Hepatocyte (in vitro differentiated cells): Measurements from ENCODE around the gene ZC3H15. TPM values are rescaled to one million over a fixed set of nuclear protein-coding genes. Genes with fewer than 3 reads are reported as not detected.
A peak's percentile ranks its signal among the peaks of the same experiment; 100 is the strongest.

Experiments used
- DNase-seq: peaks from one replicate; pipeline ENCODE4 v3.0.0-alpha.2; 2016; ENCODE audit warnings: low spot score
- H2AFZ ChIP-seq: fragments of 200-600 bp; sonication (generic); 2 replicates; pipeline ENCODE4 v1.6.0; 2016; ENCODE audit warnings: antibody characterized with exemption, mild to moderate bottlenecking
- H3K27ac ChIP-seq: fragments of 200-600 bp; sonication (generic); 2 replicates; pipeline ENCODE4 v1.5.1; 2016; ENCODE audit warnings: mild to moderate bottlenecking
- H3K27me3 ChIP-seq: fragments of 200-600 bp; sonication (generic); 2 replicates; pipeline ENCODE4 v1.6.1; 2016
- H3K36me3 ChIP-seq: fragments of 200-600 bp; sonication (generic); replicated peaks from 2 replicates; pipeline ENCODE4 v1.5.1; 2016; ENCODE audit warnings: low read depth; ENCODE audit not compliant: insufficient read depth
- H3K4me1 ChIP-seq: fragments of 200-600 bp; sonication (generic); 2 replicates; pipeline ENCODE4 v1.5.1; 2016; ENCODE audit warnings: mild to moderate bottlenecking, moderate library complexity; ENCODE audit not compliant: insufficient read depth
- H3K4me2 ChIP-seq: fragments of 200-600 bp; sonication (generic); 2 replicates; pipeline ENCODE4 v1.6.0; 2016
- H3K4me3 ChIP-seq: fragments of 200-600 bp; sonication (generic); 2 replicates; pipeline ENCODE4 v1.5.1; 2016; ENCODE audit warnings: mild to moderate bottlenecking
- H3K79me2 ChIP-seq: fragments of 200-600 bp; sonication (generic); 2 replicates; pipeline ENCODE4 v1.6.0; 2017; ENCODE audit warnings: mild to moderate bottlenecking
- H3K9me2 ChIP-seq: fragments of 200-600 bp; sonication (generic); replicated peaks from 2 replicates; pipeline ENCODE4 v1.6.0; 2017; ENCODE audit warnings: mild to moderate bottlenecking; ENCODE audit not compliant: insufficient read depth
- H3K9me3 ChIP-seq: fragments of 200-600 bp; sonication (generic); 2 replicates; pipeline ENCODE4 v1.5.1; 2016; ENCODE audit warnings: low read depth, mild to moderate bottlenecking
- H4K20me1 ChIP-seq: fragments of 200-600 bp; sonication (generic); 2 replicates; pipeline ENCODE4 v1.6.0; 2016; ENCODE audit warnings: mild to moderate bottlenecking; ENCODE audit not compliant: insufficient read depth, poor library complexity, severe bottlenecking
- EZH2 ChIP-seq: fragments of 200-600 bp; sonication (generic); IDR thresholded peaks from 2 replicates; pipeline ENCODE4 v1.6.1; 2016; ENCODE audit warnings: antibody characterized with exemption, mild to moderate bottlenecking, borderline replicate concordance
- EZH2phosphoT487 ChIP-seq: fragments of 200-600 bp; sonication (generic); IDR thresholded peaks from one replicate; pipeline ENCODE4 v1.6.1; 2018; ENCODE audit warnings: antibody characterized with exemption, mild to moderate bottlenecking, low read depth, moderate library complexity; ENCODE audit not compliant: unreplicated experiment, severe bottlenecking
- WGBS: methylation state at CpG from one replicate; pipeline ENCODE4 v1.1.6; 2016; ENCODE audit warnings: low lambda C conversion rate; ENCODE audit errors: missing lambda C conversion rate; 5-methylcytosine and 5-hydroxymethylcytosine counted together
- polyA plus RNA-seq: library from polyadenylated mRNA; unstranded; fragments of >200 nt; fragmentation: Nextera tagmentation; extraction: Ambion mirVana; gene quantifications from 2 replicates; pipeline ENCODE4 v1.2.1, GENCODE V29; 2016
- total RNA-seq: library from RNA; depleted of rRNA; stranded (reverse); fragments of >200 nt; gene quantifications from 2 replicates; pipeline ENCODE4 v1.2.3, GENCODE V29; 2014
- TF ChIP-seq, protein P1 (sequence below): fragments of 200-600 bp; sonication (generic); IDR thresholded peaks from 2 replicates; pipeline ENCODE4 v1.5.1; 2016; ENCODE audit warnings: antibody characterized with exemption, mild to moderate bottlenecking; ENCODE audit not compliant: poor library complexity

Gene ZC3H15
- total and polyA plus RNA-seq, 2 experiments from 2014 or later = 74.6 to 77.2 TPM

DNA sequence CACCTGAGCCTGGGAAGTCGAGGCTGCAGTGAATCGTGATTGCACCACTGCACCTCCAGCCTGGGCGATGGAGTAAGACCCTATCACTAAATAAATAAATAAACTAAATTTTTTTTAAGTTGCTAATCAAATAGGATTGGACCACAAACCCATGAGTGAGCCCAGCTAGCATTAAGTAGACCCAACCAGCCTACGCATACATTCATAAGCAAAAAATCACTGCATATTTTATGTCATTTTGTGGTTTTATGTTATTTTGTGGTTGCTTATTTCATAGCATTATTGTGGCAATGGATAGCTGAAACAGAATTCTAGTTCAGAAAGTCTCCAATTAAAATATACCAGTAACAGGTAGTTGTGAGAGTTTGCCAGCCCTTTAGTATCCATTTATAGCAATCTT lies 29.1 kb upstream of the ZC3H15 start:
- no peak for DNase-seq
- Histone ChIP-seq H3K9me2 (no peaks in the 10 kb centered on the region), H3K4me2 (no peak overlapping the region), H4K20me1 (no peaks in the 10 kb centered on the region), H3K36me3 (no peaks in the 10 kb centered on the region), H2AFZ (no peak overlapping the region), H3K9me3 (no peaks in the 10 kb centered on the region), H3K27me3 (no peaks in the 10 kb centered on the region), H3K4me1 (no peaks in the 10 kb centered on the region), H3K79me2 (no peaks in the 10 kb centered on the region), H3K27ac (no peak overlapping the region), H3K4me3 (no peak overlapping the region)
- 95% methylated on average over 4 of the region's 4 CpGs for WGBS
- no peak for TF ChIP-seq EZH2phosphoT487
- no peak for TF ChIP-seq EZH2
- TF ChIP-seq, protein P1, sequence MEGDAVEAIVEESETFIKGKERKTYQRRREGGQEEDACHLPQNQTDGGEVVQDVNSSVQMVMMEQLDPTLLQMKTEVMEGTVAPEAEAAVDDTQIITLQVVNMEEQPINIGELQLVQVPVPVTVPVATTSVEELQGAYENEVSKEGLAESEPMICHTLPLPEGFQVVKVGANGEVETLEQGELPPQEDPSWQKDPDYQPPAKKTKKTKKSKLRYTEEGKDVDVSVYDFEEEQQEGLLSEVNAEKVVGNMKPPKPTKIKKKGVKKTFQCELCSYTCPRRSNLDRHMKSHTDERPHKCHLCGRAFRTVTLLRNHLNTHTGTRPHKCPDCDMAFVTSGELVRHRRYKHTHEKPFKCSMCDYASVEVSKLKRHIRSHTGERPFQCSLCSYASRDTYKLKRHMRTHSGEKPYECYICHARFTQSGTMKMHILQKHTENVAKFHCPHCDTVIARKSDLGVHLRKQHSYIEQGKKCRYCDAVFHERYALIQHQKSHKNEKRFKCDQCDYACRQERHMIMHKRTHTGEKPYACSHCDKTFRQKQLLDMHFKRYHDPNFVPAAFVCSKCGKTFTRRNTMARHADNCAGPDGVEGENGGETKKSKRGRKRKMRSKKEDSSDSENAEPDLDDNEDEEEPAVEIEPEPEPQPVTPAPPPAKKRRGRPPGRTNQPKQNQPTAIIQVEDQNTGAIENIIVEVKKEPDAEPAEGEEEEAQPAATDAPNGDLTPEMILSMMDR = no peak

DNA sequence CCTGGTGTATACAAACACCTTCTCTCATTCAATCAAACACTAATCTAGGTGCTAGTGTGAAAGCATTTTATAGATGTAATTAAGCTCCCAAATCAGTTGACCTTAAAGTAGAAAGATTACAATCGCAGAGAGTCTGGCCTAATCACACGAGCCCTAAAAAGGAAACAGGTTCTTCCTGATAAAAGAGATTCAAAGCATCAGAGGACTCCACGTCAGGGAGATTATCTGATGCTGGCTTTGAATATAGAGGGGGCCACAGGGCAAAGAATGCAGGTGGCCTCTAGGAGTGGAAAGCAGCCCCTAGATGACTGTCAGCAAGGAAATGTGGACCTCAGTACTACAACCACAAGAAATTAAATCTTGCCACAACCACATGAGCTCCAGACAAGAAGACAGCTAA lies 28.2 kb upstream of the ZC3H15 start:
- Histone ChIP-seq H3K79me2 (no peaks in the 10 kb centered on the region), H3K4me2 (no peak overlapping the region), H3K27ac (no peak overlapping the region), H3K27me3 (no peaks in the 10 kb centered on the region), H2AFZ (no peak overlapping the region), H3K4me3 (no peak overlapping the region), H3K36me3 (no peaks in the 10 kb centered on the region), H3K9me2 (no peaks in the 10 kb centered on the region), H3K9me3 (no peaks in the 10 kb centered on the region), H4K20me1 (no peaks in the 10 kb centered on the region), H3K4me1 (no peaks in the 10 kb centered on the region)
- no peak for DNase-seq
- TF ChIP-seq EZH2phosphoT487 (no peak), EZH2 (no peak)
- WGBS = 50% methylated on average over 3 of the region's 3 CpGs

DNA sequence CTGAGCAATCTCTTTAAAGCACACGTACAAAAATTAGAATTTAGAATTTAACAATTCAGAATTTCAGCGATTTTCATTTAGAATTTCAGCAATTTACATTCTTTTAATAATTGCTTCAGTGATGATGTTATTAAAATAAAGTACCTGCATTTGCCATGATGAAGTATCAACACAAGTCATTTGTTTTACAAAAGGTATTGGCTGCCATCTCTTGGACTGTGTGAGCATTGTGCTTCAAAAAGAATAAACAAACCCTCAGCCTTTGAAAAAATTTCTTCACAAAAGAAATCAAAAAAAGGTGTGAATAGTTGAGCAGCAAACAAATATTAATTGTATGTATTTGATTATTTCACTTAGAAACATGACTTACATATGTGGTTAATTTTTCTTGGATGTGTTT lies 27.1 kb upstream of the ZC3H15 start:
- WGBS = 94% methylated on average over 2 of the region's 2 CpGs
- no peak overlapping the region for H2AFZ ChIP-seq
- H3K4me2 ChIP-seq = no peak overlapping the region
- no peak overlapping the region for H3K27ac ChIP-seq
- no peaks in the 10 kb centered on the region for H4K20me1 ChIP-seq
- no peaks in the 10 kb centered on the region for H3K36me3 ChIP-seq
- no peak for TF ChIP-seq EZH2phosphoT487
- TF ChIP-seq, protein P1 = peak; percentile 60
- TF ChIP-seq EZH2 = no peak
- H3K9me3 ChIP-seq = no peaks in the 10 kb centered on the region
- no peaks in the 10 kb centered on the region for H3K4me1 ChIP-seq
- no peaks in the 10 kb centered on the region for H3K9me2 ChIP-seq
- no peaks in the 10 kb centered on the region for H3K79me2 ChIP-seq
- DNase-seq = peak; percentile 35
- H3K27me3 ChIP-seq = no peaks in the 10 kb centered on the region
- H3K4me3 ChIP-seq = no peak overlapping the region

DNA sequence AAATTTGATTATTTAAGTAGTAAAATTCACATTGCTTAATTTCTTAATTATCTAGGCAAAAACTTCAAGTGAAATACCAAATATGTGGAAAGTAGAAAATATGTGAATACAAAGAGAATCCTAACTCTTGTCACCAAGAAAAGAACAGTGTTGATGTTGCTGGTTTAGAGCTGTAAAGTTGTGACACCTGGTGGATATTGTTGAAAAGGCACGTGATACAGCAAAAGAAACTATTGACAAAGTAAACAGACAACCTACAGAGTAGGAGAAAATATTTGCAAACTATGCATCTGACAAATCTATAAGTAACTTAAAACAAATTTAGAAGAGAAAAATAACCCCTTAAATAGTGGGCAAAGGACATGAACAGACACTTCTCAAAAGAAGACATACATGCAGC lies 25.6 kb upstream of the ZC3H15 start:
- Histone ChIP-seq H3K4me3 (no peak overlapping the region), H3K4me1 (no peaks in the 10 kb centered on the region), H3K9me3 (no peaks in the 10 kb centered on the region), H3K4me2 (no peak overlapping the region), H3K27me3 (no peaks in the 10 kb centered on the region), H4K20me1 (no peaks in the 10 kb centered on the region), H2AFZ (no peak overlapping the region), H3K36me3 (no peaks in the 10 kb centered on the region), H3K79me2 (peaks cover 3% of the 10 kb centered on the region), H3K27ac (no peak overlapping the region), H3K9me2 (no peaks in the 10 kb centered on the region)
- TF ChIP-seq EZH2 = no peak
- TF ChIP-seq, protein P1 = peak; percentile 50
- 19% methylated on average over 1 of the region's 1 CpG for whole genome bisulfite sequencing
- peak; percentile 44 for DNase-seq
